GM11168 (cell line): ENCODE results near the gene SNAP29.
"Not testable (repeated sequence)": the region's sequence is repeated elsewhere in the genome, so short reads cannot be mapped to it uniquely, and the experiment has no call there.

Experiments
- in situ Hi-C: fragments of 300-500 bp; cut with MboI; formaldehyde crosslinking; loops from one replicate; pipeline ENCODE4 v1.12.0; 2022; ENCODE audit warnings: low sequenced_read_pairs; ENCODE audit not compliant: unreplicated experiment

The SNAP29 gene

DNA sequence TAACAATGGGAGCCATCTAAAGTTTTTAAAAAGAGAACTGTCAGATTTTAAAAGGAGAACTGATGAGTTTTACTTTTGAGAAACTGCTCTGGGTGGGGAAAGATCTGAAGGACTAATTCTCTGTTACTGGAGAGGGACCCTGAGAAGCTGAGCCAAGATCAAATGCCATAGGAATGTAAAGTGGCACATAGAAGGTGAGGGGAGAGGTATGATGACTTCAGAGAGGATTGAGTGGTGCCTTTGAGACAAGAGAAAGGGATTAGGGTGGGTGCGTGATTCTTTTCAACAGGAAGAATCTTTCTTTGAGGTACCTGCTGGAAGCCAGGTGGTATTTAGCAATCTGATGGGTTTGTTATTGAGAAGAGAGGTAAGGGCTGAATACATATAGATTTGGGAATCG lies 67.4 kb downstream of the SNAP29 start:
- in situ Hi-C loops, result no loop called here

DNA sequence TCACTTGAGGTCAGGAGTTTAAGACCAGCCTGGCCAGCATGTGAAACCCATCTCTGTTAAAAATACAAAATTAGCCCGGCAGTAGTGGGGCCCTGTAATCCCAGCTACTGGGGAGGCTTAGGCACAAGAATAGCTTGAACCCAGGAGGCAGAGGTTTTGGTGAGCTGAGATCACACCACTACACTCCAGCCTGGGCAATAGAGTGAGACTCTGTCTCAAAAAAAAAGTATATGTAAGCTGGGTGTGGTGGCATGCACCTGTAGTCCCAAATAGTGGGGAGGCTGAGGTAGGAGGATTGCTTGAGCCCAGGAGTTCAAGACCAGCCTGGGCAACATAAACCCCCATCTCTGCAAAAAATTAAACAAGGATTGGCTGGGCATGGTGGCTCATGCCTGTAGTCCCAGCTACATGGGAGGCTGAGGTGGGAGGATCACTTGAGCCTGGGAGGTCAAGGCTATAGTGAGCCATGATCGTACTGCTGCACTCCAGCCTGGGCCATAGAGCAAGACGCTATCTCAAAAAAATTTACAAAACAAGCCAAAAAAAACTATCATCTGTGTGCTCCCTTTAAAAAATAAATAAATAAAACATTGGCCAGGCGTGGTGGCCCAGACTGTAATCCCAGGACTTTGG lies 69.2 kb downstream of the SNAP29 start:
- in situ Hi-C loops, result no loop called here

DNA sequence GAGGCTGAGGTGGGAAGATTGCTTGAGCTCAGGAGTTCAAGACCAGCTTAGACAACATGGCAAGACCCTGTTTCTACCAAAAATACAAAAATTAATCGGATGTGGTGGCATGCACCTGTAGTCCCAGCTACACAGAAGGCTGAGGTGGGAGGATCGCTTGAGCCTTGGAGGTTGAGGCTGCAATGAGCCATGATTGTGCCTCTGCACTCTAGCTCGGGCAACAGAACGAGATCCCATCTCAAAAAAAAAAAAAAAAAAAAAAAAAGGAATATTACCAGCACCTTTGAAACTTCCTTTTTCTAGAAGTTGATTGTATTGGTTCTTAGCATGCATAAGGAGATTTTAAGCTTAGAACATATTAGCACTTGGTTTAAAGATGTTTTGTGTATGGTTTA lies 69.8 kb downstream of the SNAP29 start:
- in situ Hi-C loops, result no loop called here

DNA sequence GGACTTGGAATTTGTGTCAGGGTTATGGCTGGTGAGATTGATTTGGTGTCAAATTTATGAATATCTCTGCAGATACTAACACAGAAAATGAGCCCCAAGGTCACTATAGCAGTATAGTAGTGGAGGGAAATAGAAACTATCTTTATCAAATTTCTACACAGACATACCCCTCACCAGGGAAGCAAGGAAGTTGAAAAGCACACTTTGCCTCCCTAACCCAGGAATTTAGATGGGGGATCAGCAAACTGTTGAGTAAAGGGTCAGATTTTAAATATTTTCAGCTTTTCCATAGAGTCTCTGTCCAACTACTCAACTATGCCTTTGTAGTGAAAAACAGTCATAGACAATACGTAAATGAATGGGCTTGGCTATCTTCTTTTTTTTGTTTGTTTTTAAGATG lies 71.2 kb downstream of the SNAP29 start:
- in situ Hi-C loops, result no loop called here

DNA sequence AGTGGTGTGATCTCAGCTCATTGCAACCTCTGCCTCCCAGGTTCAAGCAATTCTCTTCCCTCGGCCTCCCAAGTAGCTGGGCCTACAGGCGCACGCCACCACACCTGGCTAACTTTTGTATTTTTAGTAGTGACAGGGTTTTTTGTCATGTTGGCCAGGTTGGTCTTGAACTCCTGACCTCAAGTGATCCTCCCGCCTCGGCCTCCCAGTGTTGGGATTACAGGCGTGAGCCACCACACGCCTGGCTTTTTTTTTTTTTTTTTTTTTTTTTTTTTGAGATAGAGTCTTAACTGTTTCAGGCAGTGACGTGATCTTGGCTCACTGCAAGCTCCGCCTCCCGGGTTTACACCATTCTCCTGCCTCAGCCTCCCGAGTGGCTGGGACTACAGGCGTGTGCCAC lies 71.6 kb downstream of the SNAP29 start:
- in situ Hi-C loops, result not testable (repeated sequence)

DNA sequence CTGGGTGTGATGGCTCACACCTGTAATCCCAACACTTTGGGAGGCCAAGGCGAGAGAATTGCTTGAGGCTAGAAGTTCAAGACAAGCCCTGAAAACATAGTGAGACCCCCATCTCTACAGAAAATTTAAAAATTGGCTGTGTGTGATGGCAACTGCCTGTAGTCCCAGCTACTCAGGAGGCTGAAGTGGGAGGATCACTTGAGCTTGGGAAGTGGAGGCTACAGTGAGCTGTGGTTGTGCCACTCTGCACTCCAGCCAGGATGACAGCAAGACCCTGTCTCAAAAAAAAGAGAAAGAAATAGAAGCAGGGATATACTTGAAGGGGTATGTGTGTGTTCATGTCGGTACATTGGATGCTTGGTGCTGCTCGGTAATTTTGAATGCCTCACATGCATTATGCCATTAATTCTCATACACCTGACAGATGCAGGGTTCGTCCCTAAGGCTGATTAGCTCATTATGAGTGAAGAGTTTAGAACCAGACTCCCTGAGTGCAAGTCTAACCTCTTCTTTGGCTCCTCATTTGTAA lies 72.4 kb downstream of the SNAP29 start:
- in situ Hi-C loops, result no loop called here

DNA sequence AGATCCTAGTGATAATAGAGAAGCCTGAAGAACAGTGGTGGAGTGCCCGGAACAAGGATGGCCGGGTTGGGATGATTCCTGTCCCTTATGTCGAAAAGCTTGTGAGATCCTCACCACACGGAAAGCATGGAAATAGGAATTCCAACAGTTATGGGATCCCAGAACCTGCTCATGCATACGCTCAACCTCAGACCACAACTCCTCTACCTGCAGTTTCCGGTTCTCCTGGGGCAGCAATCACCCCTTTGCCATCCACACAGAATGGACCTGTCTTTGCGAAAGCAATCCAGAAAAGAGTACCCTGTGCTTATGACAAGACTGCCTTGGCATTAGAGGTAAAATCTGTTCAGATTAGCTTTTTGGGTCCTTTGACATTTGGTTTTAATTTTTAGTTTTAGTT lies 75.1 kb downstream of the SNAP29 start:
- in situ Hi-C loops, result no loop called here

DNA sequence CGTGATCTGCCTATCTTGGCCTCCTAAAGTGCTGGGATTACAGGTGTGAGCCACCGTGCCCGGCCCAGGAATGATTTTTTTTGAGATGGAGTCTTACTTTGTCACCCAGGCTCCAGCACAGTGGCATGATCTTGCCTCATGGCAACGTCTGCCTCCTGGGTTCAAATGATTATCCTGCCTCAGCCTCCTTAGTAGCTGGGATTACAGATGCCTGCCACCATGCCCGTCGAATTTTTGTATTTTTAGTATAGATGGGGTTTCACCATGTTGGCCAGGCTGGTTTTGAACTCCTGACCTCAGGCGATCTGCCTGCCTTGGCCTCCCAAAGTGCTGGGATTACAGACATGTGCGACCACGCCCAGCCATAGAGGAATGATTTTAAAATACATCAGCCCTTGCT lies 76.2 kb downstream of the SNAP29 start:
- in situ Hi-C loops, result not testable (repeated sequence)

DNA sequence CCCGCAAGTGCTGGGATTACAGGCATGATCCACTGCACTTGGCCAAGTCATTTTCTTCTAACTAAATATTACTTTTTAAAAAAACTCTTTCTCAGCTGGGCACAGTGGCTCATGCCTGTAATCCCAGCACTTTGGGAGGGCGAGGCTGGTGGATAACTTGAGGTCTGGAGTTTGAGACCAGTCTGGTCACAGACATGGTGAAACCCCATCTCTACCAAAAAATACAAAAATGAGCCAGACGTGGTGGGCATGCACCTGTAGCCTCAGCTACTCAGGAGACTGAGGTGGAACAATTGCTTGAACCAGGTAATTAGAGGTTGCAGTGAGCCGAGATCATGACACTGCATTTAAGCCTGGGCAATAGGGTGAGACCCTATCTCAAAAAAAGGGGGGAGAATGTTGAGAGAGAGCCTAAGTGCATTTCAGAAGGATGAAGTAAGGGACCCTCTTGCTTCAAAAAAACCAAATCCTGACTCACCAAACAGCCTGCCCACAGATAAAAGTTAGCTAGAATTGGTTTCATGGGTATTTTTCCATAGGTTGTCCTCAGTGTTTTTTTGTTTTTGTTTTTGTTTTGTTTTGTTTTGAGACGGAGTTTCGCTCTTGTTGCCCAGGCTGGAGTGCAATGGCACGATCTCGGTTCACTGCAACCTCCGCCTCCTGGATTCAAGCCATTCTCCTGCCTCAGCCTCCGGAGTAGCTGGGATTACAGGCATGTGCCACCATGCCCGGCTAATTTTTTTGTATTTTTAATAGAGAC lies 77.2 kb downstream of the SNAP29 start:
- in situ Hi-C loops, result not testable (repeated sequence)

DNA sequence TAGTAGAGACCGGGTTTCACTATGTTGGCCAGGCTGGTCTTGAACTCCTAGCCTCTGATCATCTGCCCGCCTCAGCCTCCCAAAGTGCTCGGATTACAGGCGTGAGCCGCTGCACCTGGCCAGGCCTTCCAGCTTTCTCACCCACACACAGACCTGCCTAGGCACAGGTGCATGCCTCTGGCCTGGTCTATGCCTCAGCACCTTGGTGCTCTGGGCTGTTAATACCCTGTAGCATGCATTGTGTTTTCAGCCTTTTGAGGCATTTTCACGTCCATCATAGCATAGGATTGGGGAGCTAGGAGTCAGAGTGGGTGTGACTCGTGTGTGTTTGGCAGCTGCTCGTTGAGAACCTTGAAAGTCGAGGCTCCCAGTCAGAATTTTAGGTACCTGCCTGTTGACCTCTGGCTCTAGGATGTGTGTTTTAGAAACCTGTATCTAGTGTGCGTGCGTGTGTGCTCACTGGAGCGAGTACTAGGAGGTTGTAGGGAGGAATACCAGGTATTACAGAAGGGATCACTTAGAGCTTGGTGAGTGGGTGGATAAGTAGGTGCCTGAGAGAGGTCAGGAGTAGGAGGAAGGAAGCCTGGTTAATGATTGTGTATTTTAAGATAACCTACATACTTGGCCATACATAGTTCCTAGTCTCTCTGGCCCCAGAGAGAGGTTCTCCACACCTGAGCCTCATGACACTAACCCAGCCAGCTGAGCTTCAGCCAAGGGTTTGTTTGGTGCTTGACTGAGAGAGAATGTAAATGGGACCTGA lies 78.4 kb downstream of the SNAP29 start:
- in situ Hi-C loops, result no loop called here

DNA sequence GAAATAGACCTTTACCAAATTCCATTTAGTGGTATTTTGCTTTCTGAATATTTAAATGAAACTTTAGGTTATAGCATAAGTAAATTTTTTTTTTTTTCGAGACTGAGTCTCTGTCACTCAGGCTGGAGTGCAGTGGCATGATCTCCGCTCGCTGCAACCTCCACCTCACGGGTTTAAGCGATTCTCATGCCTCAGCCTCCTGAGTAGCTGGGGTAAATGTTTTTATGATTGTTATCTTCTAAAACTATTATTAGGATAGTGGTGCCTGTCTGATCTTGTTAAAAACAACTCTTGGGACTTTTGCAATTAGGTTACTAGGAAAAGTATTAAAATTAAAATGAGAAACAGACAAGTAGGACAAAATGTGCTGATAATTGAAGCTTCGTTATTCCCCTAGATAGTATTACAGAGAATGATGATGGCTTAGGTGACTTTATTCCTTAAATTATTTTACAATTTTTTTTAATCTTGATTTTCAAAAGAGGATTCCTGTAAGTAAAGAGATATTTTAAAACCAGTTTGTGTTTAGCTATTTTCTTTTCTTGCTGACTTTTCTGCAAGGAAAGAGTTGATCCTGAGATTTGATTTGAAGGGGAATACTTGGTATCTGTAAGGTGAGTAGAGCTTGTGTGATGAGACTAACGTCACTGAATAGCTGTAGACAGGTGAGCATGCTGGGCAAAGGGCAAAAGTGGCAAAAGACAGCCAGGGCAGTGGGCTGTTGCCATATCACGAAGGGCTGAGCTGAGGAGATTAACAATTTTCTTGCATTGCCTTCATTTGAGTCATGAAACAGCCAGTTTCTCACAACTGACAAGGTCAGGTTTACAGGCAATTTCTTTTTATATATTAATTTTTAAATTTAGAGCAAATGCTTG lies 79.2 kb downstream of the SNAP29 start:
- in situ Hi-C loops, result no loop called here

DNA sequence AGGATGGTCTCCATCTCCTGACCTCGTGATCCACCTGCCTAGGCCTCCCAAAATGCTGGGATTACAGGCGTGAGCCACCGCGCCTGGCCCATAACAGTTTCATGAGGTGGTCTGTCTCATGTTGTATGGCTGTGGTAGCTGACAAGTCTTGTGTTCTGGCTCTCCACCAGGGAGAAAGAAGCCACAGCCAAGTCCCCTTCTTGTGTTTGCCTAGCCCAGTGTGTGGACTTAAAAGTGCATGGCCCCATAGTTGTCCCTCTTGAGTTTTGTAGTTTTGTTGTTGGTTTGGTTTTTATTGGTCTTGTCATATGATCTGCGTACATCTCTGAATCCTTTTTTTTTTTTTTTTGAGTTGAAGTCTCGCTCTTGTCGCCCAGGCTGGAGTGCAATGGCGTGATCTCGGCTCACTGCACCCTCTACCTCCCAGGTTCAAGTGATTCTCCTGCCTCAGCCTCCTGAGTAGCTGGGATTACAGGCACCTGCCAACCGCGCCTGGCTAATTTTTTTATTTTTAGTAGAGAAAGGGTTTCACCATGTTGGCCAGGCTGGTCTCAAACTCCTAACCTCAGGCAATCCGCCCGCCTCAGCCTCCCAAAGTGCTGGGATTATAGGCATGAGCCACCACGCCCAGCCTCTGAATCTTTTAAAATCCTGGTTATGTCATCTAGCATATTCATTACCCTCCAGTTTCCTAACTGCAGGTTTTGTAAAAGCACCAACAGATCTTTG lies 80.8 kb downstream of the SNAP29 start:
- in situ Hi-C loops, result not testable (repeated sequence)

DNA sequence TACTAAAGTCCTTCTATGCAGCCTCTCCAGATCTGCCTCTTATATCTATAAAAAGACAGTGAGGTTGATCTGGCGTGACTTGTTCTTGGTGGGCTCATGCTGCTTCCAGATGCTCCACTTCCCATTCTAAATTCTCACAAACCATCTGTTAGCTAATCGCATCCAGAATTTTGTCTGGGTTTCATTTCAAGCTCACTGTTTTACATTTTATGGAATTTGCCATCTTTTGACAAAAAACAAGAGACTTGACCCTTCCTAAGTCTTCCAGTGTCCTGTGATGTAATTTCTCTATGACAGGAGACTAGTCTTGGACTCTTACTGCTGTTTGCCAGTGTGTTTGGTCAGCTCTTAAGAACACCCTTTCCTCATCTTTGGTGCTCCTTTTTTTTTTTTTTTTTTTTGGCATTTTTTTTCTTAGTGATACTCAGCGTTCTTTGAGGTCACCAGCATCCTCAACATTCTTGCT lies 81.4 kb downstream of the SNAP29 start:
- in situ Hi-C loops, result no loop called here
